Transverse colon (tissue), 4 donors: ENCODE results near the gene TVP23A. TPM values are rescaled to one million over a fixed set of nuclear protein-coding genes. Genes with fewer than 3 reads are reported as not detected.
"Not testable (repeated sequence)": the region's sequence is repeated elsewhere in the genome, so short reads cannot be mapped to it uniquely, and the experiment has no call there.

ENCODE experiments used
- DNase-seq: peaks from one replicate; pipeline ENCODE4 v3.0.0-alpha.2; 2019
- H3K27ac ChIP-seq, 4 donors: fragments of 200-600 bp; sonication (generic); 2 replicates each; pipeline ENCODE4 v1.5.1; 2016 to 2018; ENCODE audit warnings: inconsistent platforms in 4 of 4
- H3K27me3 ChIP-seq: fragments of 200-600 bp; sonication (generic); 2 replicates; pipeline ENCODE4 v1.5.1; 2017; ENCODE audit warnings: inconsistent platforms
- H3K36me3 ChIP-seq, 4 donors: fragments of 200-600 bp; sonication (generic); 2 replicates each; pipeline ENCODE4 v1.5.1; 2017 to 2019; ENCODE audit warnings: inconsistent platforms in 4 of 4
- H3K4me1 ChIP-seq, 4 donors: fragments of 200-600 bp; sonication (generic); 2 replicates each; pipeline ENCODE4 v1.5.1; 2017 to 2020; ENCODE audit warnings: inconsistent platforms in 4 of 4
- H3K4me3 ChIP-seq, 4 donors: fragments of 200-600 bp; sonication (generic); 1 replicate in 1 of 4; 2 replicates in 3 of 4; pipeline versions ENCODE4 v1.5.1 to v1.6.1; 2017 to 2019; ENCODE audit warnings: inconsistent platforms in 4 of 4
- H3K9me3 ChIP-seq, 2 donors: fragments of 200-600 bp; sonication (generic); 2 replicates each; pipeline ENCODE4 v1.5.1; 2017 to 2019; ENCODE audit warnings: inconsistent platforms in 2 of 2
- CTCF ChIP-seq, 5 experiments: fragments of 200-600 bp in 3 of 5; fragments of 450-650 bp in 2 of 5; sonication (generic) in 3 of 5; IDR thresholded peaks; 1 replicate in 2 of 5; 2 replicates in 3 of 5; pipeline ENCODE4 v1.5.1; 2016 to 2017; ENCODE audit warnings: antibody characterized with exemption in 5 of 5, inconsistent platforms in 3 of 5, mild to moderate bottlenecking in 2 of 5, moderate library complexity in 1 of 5
- EP300 ChIP-seq: sonication (generic); formaldehyde crosslinking; IDR thresholded peaks from one replicate; pipeline ENCODE4 v1.6.1; 2017; ENCODE audit warnings: antibody characterized with exemption, low read depth
- POLR2A ChIP-seq: fragments of 450-650 bp; IDR thresholded peaks from one replicate; pipeline ENCODE4 v1.6.1; 2016; ENCODE audit warnings: antibody characterized with exemption, mild to moderate bottlenecking, moderate library complexity
- POLR2AphosphoS5 ChIP-seq, 3 donors: sonication (generic); formaldehyde crosslinking; IDR thresholded peaks; one replicate each; pipeline ENCODE4 v1.6.1; 2016; ENCODE audit warnings: antibody characterized with exemption in 3 of 3
- WGBS, 2 donors: methylation state at CpG; one replicate each; pipeline ENCODE4 v1.1.5; 2018; ENCODE audit warnings: low coverage in 1 of 2; 5-methylcytosine and 5-hydroxymethylcytosine counted together
- in situ Hi-C, 4 donors: fragments of 200-750 bp; cut with MboI; loops; one replicate each; pipeline versions ENCODE4 v1.15.0 to v1.15.1; 2017; ENCODE audit warnings: low sequenced_read_pairs in 3 of 4, low pct_ligation_motif_present in 1 of 4, low pct_unique_long_range_greater_than_20kb in 1 of 4
- intact Hi-C: fragments of 100-400 bp; cut with DNase I; formaldehyde crosslinking; loops from one replicate; pipeline ENCODE4 v1.15.1; 2023; ENCODE audit warnings: low total_unique reads
- total RNA-seq, 4 donors: library from RNA; depleted of rRNA; stranded (reverse); fragments of >200 nt; gene quantifications; one replicate each; pipeline ENCODE4 v1.1.0, GENCODE V29; 2016

The TVP23A gene
- total RNA-seq, 4 donors from 2014 or later = 0.14 to 0.16 TPM; not detected in 2

GRCh38 chr16:10808218-10808617 lies 10.4 kb downstream of the TVP23A start:
- in situ Hi-C loops (no loop called here), intact Hi-C loops (no loop called here)
- Histone ChIP-seq H3K4me3 (no peak overlapping the region), H3K27ac (no peak overlapping the region), H3K9me3 (no peaks in the 10 kb centered on the region), H3K27me3 (no peaks in the 10 kb centered on the region), H3K36me3 (no peaks in the 10 kb centered on the region), H3K4me1 (no peaks in the 10 kb centered on the region)
- 63 to 85% methylated on average over 1 to 3 of the region's 3 CpGs for WGBS, 2 donors
- no peak for DNase-seq
- TF ChIP-seq POLR2A = no peak
- no peak for TF ChIP-seq CTCF (IDR thresholded peaks at IDR 0.05)

- Histone ChIP-seq H3K4me1 (no peaks in the 10 kb centered on the region), H3K4me3 (no peak overlapping the region), H3K9me3 (no peaks in the 10 kb centered on the region), H3K27ac (no peak overlapping the region), H3K27me3 (no peaks in the 10 kb centered on the region), H3K36me3 (no peaks in the 10 kb centered on the region)
- in situ Hi-C loops (no loop called here), intact Hi-C loops (no loop called here)
- TF ChIP-seq POLR2AphosphoS5 (IDR thresholded peaks at IDR 0.05) = no peak
- 84 to 88% methylated on average over 6 of the region's 6 CpGs for WGBS, 2 donors
- no peak for DNase-seq
Measured at GRCh38 chr16:10806698-10807097, 11.9 kb downstream of the TVP23A start.

GRCh38 chr16:10805334-10805733 lies 13.3 kb downstream of the TVP23A start:
- intact Hi-C loops (no loop called here), in situ Hi-C loops (no loop called here)
- TF ChIP-seq POLR2AphosphoS5 (IDR thresholded peaks at IDR 0.05) (no peak), POLR2A (no peak), CTCF (IDR thresholded peaks at IDR 0.05) (no peak), EP300 (no peak)
- no peak overlapping the region for H3K4me3 ChIP-seq
- H3K4me1 ChIP-seq = no peaks in the 10 kb centered on the region
- no peaks in the 10 kb centered on the region for H3K9me3 ChIP-seq
- 63 to 74% methylated on average over 4 to 9 of the region's 9 CpGs for WGBS, 2 donors
- no peaks in the 10 kb centered on the region for H3K36me3 ChIP-seq
- no peak overlapping the region for H3K27ac ChIP-seq
- no peak for DNase-seq
- H3K27me3 ChIP-seq = no peaks in the 10 kb centered on the region

GRCh38 chr16:10799736-10800135 lies 18.9 kb downstream of the TVP23A start:
- 80 to 83% methylated on average over 2 to 3 of the region's 3 CpGs for WGBS, 2 donors
- intact Hi-C loops (no loop called here), in situ Hi-C loops (no loop called here)
- TF ChIP-seq EP300 (no peak), POLR2AphosphoS5 (IDR thresholded peaks at IDR 0.05) (no peak), POLR2A (no peak), CTCF (IDR thresholded peaks at IDR 0.05) (no peak)
- Histone ChIP-seq H3K4me3 (no peak overlapping the region), H3K9me3 (no peaks in the 10 kb centered on the region), H3K27me3 (no peaks in the 10 kb centered on the region), H3K4me1 (no peaks in the 10 kb centered on the region), H3K36me3 (no peaks in the 10 kb centered on the region), H3K27ac (no peak overlapping the region)
- DNase-seq = no peak

GRCh38 chr16:10791048-10791447 lies 27.5 kb downstream of the TVP23A start:
- no peaks in the 10 kb centered on the region for H3K4me1 ChIP-seq
- H3K27me3 ChIP-seq = no peaks in the 10 kb centered on the region
- no peaks in the 10 kb centered on the region for H3K9me3 ChIP-seq
- WGBS, 2 donors = 77 to 83% methylated on average over 4 of the region's 4 CpGs
- in situ Hi-C loops = no loop called here
- intact Hi-C loops = no loop called here
- TF ChIP-seq POLR2AphosphoS5 (IDR thresholded peaks at IDR 0.05) (no peak), CTCF (IDR thresholded peaks at IDR 0.05) (no peak), POLR2A (no peak), EP300 (no peak)
- no peak for DNase-seq
- H3K36me3 ChIP-seq = no peaks in the 10 kb centered on the region
- no peak overlapping the region for H3K27ac ChIP-seq
- no peak overlapping the region for H3K4me3 ChIP-seq

GRCh38 chr16:10788630-10789029 lies 30.0 kb downstream of the TVP23A start:
- H3K4me3 ChIP-seq, intact Hi-C loops, H3K27me3 ChIP-seq, H3K27ac ChIP-seq, H3K4me1 ChIP-seq, H3K36me3 ChIP-seq, in situ Hi-C loops, DNase-seq, H3K9me3 ChIP-seq: not testable (repeated sequence)
- 50 to 72% methylated on average over 1 to 4 of the region's 4 CpGs for WGBS, 2 donors
